Endothelial cell of umbilical vein (primary cell): ENCODE results near the gene RPEL1. TPM values are rescaled to one million over a fixed set of nuclear protein-coding genes. Genes with fewer than 3 reads are reported as not detected.
"Not testable (repeated sequence)": the region's sequence is repeated elsewhere in the genome, so short reads cannot be mapped to it uniquely, and the experiment has no call there.

Source experiments
- BruUV-seq: library from RNA; stranded (reverse); fragments of 400-500 nt; replicated peaks from 2 replicates; lab custom pipeline; 2021; lab: Mats Ljungman, UMichigan
- CTCF ChIA-PET: fragments of 300-600, 350-600 bp; sonication (Branson Sonifier 250); formaldehyde crosslinking; loops from one replicate; lab custom pipeline; 2021; ENCODE audit warnings: antibody characterized with exemption, inconsistent platforms; lab: Charles Lee
- POLR2A ChIA-PET: fragments of 300-600, 350-600 bp; sonication (Branson Sonifier 250); formaldehyde crosslinking; loops from one replicate; lab custom pipeline; 2021; ENCODE audit warnings: antibody characterized with exemption, inconsistent platforms; lab: Charles Lee
- DNase-seq: peaks from one replicate; pipeline ENCODE4 v3.0.0-alpha.2; 2011; ENCODE audit warnings: low read depth, low spot score
- FAIRE-seq: peaks from 2 replicates; lab custom pipeline; 2011; peaks lifted over from hg19 to GRCh38; lab: Jason Lieb, UNC
- H2AFZ ChIP-seq: 2 replicates; pipeline ENCODE4 v1.6.0; 2012; ENCODE audit warnings: low read depth, low read length, control low read depth, inconsistent platforms
- H3K27ac ChIP-seq: 2 replicates; pipeline ENCODE4 v1.5.1; 2011; ENCODE audit warnings: low read depth, mild to moderate bottlenecking, control low read depth, low read length, moderate library complexity; ENCODE audit not compliant: insufficient read depth
- H3K27me3 ChIP-seq, 2 experiments: 2 replicates each; pipeline versions ENCODE4 v1.6.0 to v1.6.1; 2011; ENCODE audit warnings: low read length in 2 of 2, mixed read lengths in 1 of 2; ENCODE audit not compliant: control insufficient read depth in 2 of 2, insufficient read depth in 2 of 2
- H3K36me3 ChIP-seq, 2 experiments: 2 replicates in 1 of 2; 3 replicates in 1 of 2; pipeline ENCODE4 v1.5.1; 2011; ENCODE audit warnings: low read length in 2 of 2, mild to moderate bottlenecking in 1 of 2, moderate library complexity in 1 of 2; ENCODE audit not compliant: control insufficient read depth in 2 of 2, insufficient read depth in 2 of 2; ENCODE audit errors: extremely low read depth in 1 of 2
- H3K4me1 ChIP-seq: 3 replicates; pipeline ENCODE4 v1.5.1; 2011; ENCODE audit warnings: mild to moderate bottlenecking, low read length; ENCODE audit not compliant: control insufficient read depth, insufficient read depth; ENCODE audit errors: extremely low read depth
- H3K4me2 ChIP-seq: 2 replicates; pipeline ENCODE4 v1.6.1; 2011; ENCODE audit warnings: low read length, control low read depth, mixed read lengths; ENCODE audit not compliant: insufficient read depth
- H3K4me3 ChIP-seq, 3 experiments: fragments of 200-600 bp in 1 of 3; sonication (generic), shearing (Covaris generic) in 1 of 3; replicated peaks in 1 of 3; 2 replicates each; pipeline ENCODE4 v1.5.1; 2011 to 2016; ENCODE audit warnings: control low read depth in 3 of 3, low read length in 3 of 3, mild to moderate bottlenecking in 2 of 3, inconsistent platforms in 1 of 3, low read depth in 1 of 3, moderate library complexity in 1 of 3; ENCODE audit not compliant: insufficient read depth in 1 of 3
- H3K79me2 ChIP-seq: 2 replicates; pipeline ENCODE4 v1.6.0; 2012; ENCODE audit warnings: low read length, inconsistent platforms; ENCODE audit not compliant: control insufficient read depth, insufficient read depth
- H3K9ac ChIP-seq: replicated peaks from 2 replicates; pipeline ENCODE3; 2011; ENCODE audit warnings: low read length, control low read depth; ENCODE audit not compliant: insufficient read depth; ENCODE audit errors: extremely low read depth
- H3K9me1 ChIP-seq: replicated peaks from 3 replicates; pipeline ENCODE4 v1.6.0; 2011; ENCODE audit warnings: mild to moderate bottlenecking, low read length; ENCODE audit not compliant: control insufficient read depth, insufficient read depth; ENCODE audit errors: extremely low read depth
- H3K9me3 ChIP-seq: replicated peaks from 2 replicates; pipeline ENCODE4 v1.5.1; 2012; ENCODE audit warnings: low read length, inconsistent platforms; ENCODE audit not compliant: control insufficient read depth, insufficient read depth
- H4K20me1 ChIP-seq: replicated peaks from 2 replicates; pipeline ENCODE3; 2011; ENCODE audit warnings: mild to moderate bottlenecking, low read length; ENCODE audit not compliant: control insufficient read depth, insufficient read depth; ENCODE audit errors: extremely low read depth
- CTCF ChIP-seq, 2 donors: IDR thresholded peaks; 1 replicate in 1 of 2; 2 replicates in 1 of 2; pipeline ENCODE4 v1.5.1; 2011; ENCODE audit warnings: low read length in 2 of 2, mild to moderate bottlenecking in 2 of 2, moderate library complexity in 2 of 2, control low read depth in 1 of 2, inconsistent platforms in 1 of 2, low read depth in 1 of 2; ENCODE audit not compliant: insufficient read depth in 1 of 2; ENCODE audit errors: extremely low read depth in 1 of 2
- EZH2 ChIP-seq: IDR thresholded peaks from 2 replicates; pipeline ENCODE4 v1.6.1; 2012; ENCODE audit warnings: borderline replicate concordance, low read depth, mild to moderate bottlenecking, moderate library complexity, low read length, inconsistent platforms; ENCODE audit not compliant: severe bottlenecking
- FOS ChIP-seq: IDR thresholded peaks from 2 replicates; pipeline ENCODE4 v1.6.1; 2011; ENCODE audit warnings: mild to moderate bottlenecking, low read length, moderate library complexity, borderline replicate concordance; ENCODE audit not compliant: insufficient read depth
- JUN ChIP-seq: IDR thresholded peaks from 2 replicates; pipeline ENCODE4 v1.6.1; 2011; ENCODE audit warnings: borderline replicate concordance, low read depth; ENCODE audit not compliant: insufficient read length, insufficient read depth
- MYC ChIP-seq: IDR thresholded peaks from one replicate; pipeline ENCODE4 v1.6.1; 2011; ENCODE audit warnings: mild to moderate bottlenecking, low read depth, low read length
- POLR2A ChIP-seq: IDR thresholded peaks from 2 replicates; pipeline ENCODE4 v1.6.1; 2012; ENCODE audit warnings: low read depth, mild to moderate bottlenecking, control low read depth, low read length
- dilution Hi-C: fragments of 300-500 bp; cut with MboI; formaldehyde crosslinking; loops from one replicate; pipeline ENCODE4 v1.15.0; 2019; ENCODE audit warnings: low sequenced_read_pairs; ENCODE audit not compliant: extremely low pct_ligation_motif_present
- intact Hi-C: fragments of 100-400 bp; cut with micrococcal nuclease; formaldehyde crosslinking; loops from one replicate; pipeline ENCODE4 v1.10.0; 2022
- polyA plus RNA-seq, 4 experiments: library from polyadenylated mRNA; depleted of rRNA in 3 of 4; stranded (reverse) in 3 of 4; unstranded in 1 of 4; fragments of >200 nt; gene quantifications; 2 replicates each; pipeline versions ENCODE4 v1.2.1 to v1.2.3, GENCODE V29; 2011 to 2012; ENCODE audit warnings: missing spikeins in 1 of 4
- total RNA-seq: library from RNA; stranded (reverse); gene quantifications from 2 replicates; pipeline ENCODE4 v1.2.3, GENCODE V29; 2021

The RPEL1 gene
- total and polyA plus RNA-seq, 2 donors (not counting 3 experiments of a cell fraction or from before 2014, with no cell fraction given) = 0.04 TPM; not detected in 1

GRCh38 chr10:103224133-103224532 lies 21.6 kb upstream of the RPEL1 start:
- H3K4me1 ChIP-seq = no peaks in the 10 kb centered on the region
- BruUV-seq = no TSS peak
- H3K4me3 ChIP-seq = no peak overlapping the region
- no peak overlapping the region for H3K9ac ChIP-seq
- no peak for TF ChIP-seq FOS
- no peak for TF ChIP-seq EZH2
- no peak for TF ChIP-seq POLR2A
- no peak for TF ChIP-seq CTCF (IDR thresholded peaks at IDR 0.05; ENCODE audit: extremely low read depth in 1 of 2, insufficient read depth in 1 of 2, low read depth in 1 of 2, low read length in 2 of 2)
- TF ChIP-seq MYC = no peak
- no peak for TF ChIP-seq JUN
- DNase-seq (no peak), FAIRE-seq (no peak)
- no peaks in the 10 kb centered on the region for H3K79me2 ChIP-seq
- POLR2A ChIA-PET = no interaction called here
- H3K4me2 ChIP-seq = no peak overlapping the region
- dilution Hi-C loops (no loop called here), intact Hi-C loops (no loop called here)
- H3K27ac ChIP-seq = no peak overlapping the region
- H3K9me1 ChIP-seq = no peaks in the 10 kb centered on the region
- CTCF ChIA-PET = no interaction called here
- H4K20me1 ChIP-seq = no peaks in the 10 kb centered on the region
- no peaks in the 10 kb centered on the region for H3K9me3 ChIP-seq
- no peak overlapping the region for H2AFZ ChIP-seq
- H3K36me3 ChIP-seq = no peaks in the 10 kb centered on the region
- H3K27me3 ChIP-seq = no peaks in the 10 kb centered on the region

- not testable (repeated sequence) for FAIRE-seq, BruUV-seq
- CTCF ChIA-PET = interaction anchor here (0.6 kb wide), 1 partner anchor 14 kb away, joined by 3 read pairs; no protein-coding TSS in a partner anchor
These were observed 21.0 kb upstream of the RPEL1 start for GRCh38 chr10:103224721-103225120.

More at GRCh38 chr10:103224721-103225120, 21.0 kb upstream of the RPEL1 start:
- H3K9me3 ChIP-seq, H3K9ac ChIP-seq, H3K27me3 ChIP-seq, H3K4me3 ChIP-seq, H3K4me1 ChIP-seq, POLR2A ChIA-PET, H4K20me1 ChIP-seq, H3K79me2 ChIP-seq, H3K36me3 ChIP-seq, H3K9me1 ChIP-seq, DNase-seq, H2AFZ ChIP-seq, intact Hi-C loops, H3K27ac ChIP-seq, H3K4me2 ChIP-seq, dilution Hi-C loops: not testable (repeated sequence)
